Loucy (cell line): ENCODE results near the gene GNPDA2.

Experiments
- H2AFZ ChIP-seq: fragments of 200-600 bp; sonication (generic); 2 replicates; pipeline ENCODE4 v1.6.0; 2016; ENCODE audit warnings: antibody characterized with exemption, mild to moderate bottlenecking, low read length, moderate library complexity
- H3F3A ChIP-seq: fragments of 200-600 bp; 2 replicates; pipeline ENCODE4 v1.6.0; 2016; ENCODE audit warnings: antibody characterized with exemption, low read depth, mild to moderate bottlenecking
- H3K27me3 ChIP-seq: fragments of 200-600 bp; sonication (generic); 2 replicates; pipeline ENCODE4 v1.6.1; 2014; ENCODE audit warnings: low read length, mild to moderate bottlenecking; ENCODE audit not compliant: insufficient read depth, poor library complexity, severe bottlenecking
- H3K36me3 ChIP-seq: fragments of 200-600 bp; sonication (generic); 2 replicates; pipeline ENCODE4 v1.6.1; 2016; ENCODE audit warnings: low read length; ENCODE audit not compliant: insufficient read depth
- H3K4me1 ChIP-seq: fragments of 200-600 bp; sonication (generic); 2 replicates; pipeline ENCODE4 v1.5.1; 2014; ENCODE audit warnings: low read length, mild to moderate bottlenecking; ENCODE audit not compliant: insufficient read depth, poor library complexity, severe bottlenecking
- H3K4me2 ChIP-seq: fragments of 200-600 bp; sonication (generic); 2 replicates; pipeline ENCODE4 v1.6.0; 2014; ENCODE audit warnings: antibody characterized with exemption, low read length, low read depth, mild to moderate bottlenecking; ENCODE audit not compliant: poor library complexity, severe bottlenecking
- H3K4me3 ChIP-seq: fragments of 200-600 bp; sonication (generic); 2 replicates; pipeline ENCODE4 v1.5.1; 2014; ENCODE audit warnings: low read length, mild to moderate bottlenecking, mixed read lengths; ENCODE audit not compliant: poor library complexity, severe bottlenecking
- H3K79me2 ChIP-seq: fragments of 200-600 bp; sonication (generic); 2 replicates; pipeline ENCODE4 v1.6.1; 2014; ENCODE audit warnings: low read length; ENCODE audit not compliant: insufficient read depth
- H3K9ac ChIP-seq: fragments of 200-600 bp; sonication (generic); 2 replicates; pipeline ENCODE4 v1.6.0; 2014; ENCODE audit warnings: mild to moderate bottlenecking, low read depth, low read length, moderate library complexity; ENCODE audit not compliant: poor library complexity, severe bottlenecking
- H3K9me2 ChIP-seq: fragments of 200-600 bp; sonication (generic); replicated peaks from 2 replicates; pipeline ENCODE4 v1.6.1; 2016; ENCODE audit warnings: low read depth, low read length, mixed read lengths
- H3K9me3 ChIP-seq: fragments of 200-600 bp; sonication (generic); 2 replicates; pipeline ENCODE4 v1.6.1; 2014; ENCODE audit warnings: mild to moderate bottlenecking, antibody characterized with exemption, low read length, low read depth; ENCODE audit not compliant: insufficient read depth
- H4K20me1 ChIP-seq: fragments of 200-600 bp; sonication (generic); 2 replicates; pipeline ENCODE4 v1.6.0; 2014; ENCODE audit warnings: antibody characterized with exemption, low read length, mild to moderate bottlenecking; ENCODE audit not compliant: insufficient read depth, poor library complexity, severe bottlenecking
- CTCF ChIP-seq: fragments of 200-600 bp; sonication (generic); conservative IDR thresholded peaks from 2 replicates; pipeline ENCODE4 v1.5.1; 2014; ENCODE audit warnings: mild to moderate bottlenecking, antibody characterized with exemption, low read length
- EZH2phosphoT487 ChIP-seq: fragments of 200-600 bp; IDR thresholded peaks from 2 replicates; pipeline ENCODE4 v1.6.1; 2018; ENCODE audit warnings: antibody characterized with exemption, mild to moderate bottlenecking, moderate library complexity, borderline replicate concordance

The GNPDA2 gene

GRCh38 chr4:44701037-44701436 lies 25.3 kb downstream of the GNPDA2 start:
- peaks cover 69% of the 10 kb centered on the region for H3K36me3 ChIP-seq
- H2AFZ ChIP-seq, result no peak overlapping the region
- H3K27me3 ChIP-seq, result no peaks in the 10 kb centered on the region
- no peak overlapping the region for H3K4me3 ChIP-seq
- H3K4me1 ChIP-seq, result no peaks in the 10 kb centered on the region
- TF ChIP-seq CTCF, result no peak
- TF ChIP-seq EZH2phosphoT487, result no peak
- no peaks in the 10 kb centered on the region for H4K20me1 ChIP-seq
- H3K9ac ChIP-seq, result no peak overlapping the region
- H3K9me3 ChIP-seq, result no peaks in the 10 kb centered on the region
- H3K4me2 ChIP-seq, result no peak overlapping the region
- no peaks in the 10 kb centered on the region for H3K9me2 ChIP-seq
- H3F3A ChIP-seq, result no peaks in the 10 kb centered on the region
- no peaks in the 10 kb centered on the region for H3K79me2 ChIP-seq

GRCh38 chr4:44700427-44700826 lies 25.9 kb downstream of the GNPDA2 start:
- Histone ChIP-seq H3K9me2 (no peaks in the 10 kb centered on the region), H3K79me2 (no peaks in the 10 kb centered on the region), H3K4me3 (no peak overlapping the region), H3K9ac (no peak overlapping the region), H3K4me2 (no peak overlapping the region), H3K27me3 (no peaks in the 10 kb centered on the region), H3K4me1 (no peaks in the 10 kb centered on the region), H4K20me1 (no peaks in the 10 kb centered on the region), H2AFZ (no peak overlapping the region), H3K36me3 (peaks cover 72% of the 10 kb centered on the region; the same call in 1 of the 2 replicates), H3K9me3 (no peaks in the 10 kb centered on the region), H3F3A (no peaks in the 10 kb centered on the region)
- TF ChIP-seq CTCF (no peak), EZH2phosphoT487 (no peak)

- Histone ChIP-seq H3K4me1 (peaks cover 29% of the 10 kb centered on the region), H3K36me3 (peaks cover 37% of the 10 kb centered on the region)
- TF ChIP-seq CTCF (no peak), EZH2phosphoT487 (no peak)
These were observed 41.7 kb downstream of the GNPDA2 start for GRCh38 chr4:44684648-44685047.

More at GRCh38 chr4:44684648-44685047, 41.7 kb downstream of the GNPDA2 start:
- no peaks in the 10 kb centered on the region for H3K9me3 ChIP-seq
- H3K79me2 ChIP-seq, result peaks cover 32% of the 10 kb centered on the region
- H2AFZ ChIP-seq, result no peak overlapping the region
- no peaks in the 10 kb centered on the region for H3K27me3 ChIP-seq
- H3F3A ChIP-seq, result no peaks in the 10 kb centered on the region
- no peaks in the 10 kb centered on the region for H3K9me2 ChIP-seq
- H3K9ac ChIP-seq, result no peak overlapping the region
- no peak overlapping the region for H3K4me3 ChIP-seq
- peaks cover 40% of the 10 kb centered on the region for H4K20me1 ChIP-seq
- no peak overlapping the region for H3K4me2 ChIP-seq
